NCI-H460 (cell line): ENCODE results near the gene FOXN3. TPM values are rescaled to one million over a fixed set of nuclear protein-coding genes. Genes with fewer than 3 reads are reported as not detected.
"Not testable (repeated sequence)": the region's sequence is repeated elsewhere in the genome, so short reads cannot be mapped to it uniquely, and the experiment has no call there.

Experiments
- DNase-seq: peaks from one replicate; pipeline ENCODE4 v3.0.0-alpha.2; 2016; ENCODE audit warnings: low read depth; ENCODE audit errors: extremely low read depth
- total RNA-seq: library from RNA; depleted of rRNA; stranded (reverse); fragments of >200 nt; shearing (Covaris generic); gene quantifications from 2 replicates; pipeline ENCODE4 v1.2.3, GENCODE V29; 2014

The FOXN3 gene
- total RNA-seq, 1 experiment from 2014 or later, result 7.9 TPM

DNA sequence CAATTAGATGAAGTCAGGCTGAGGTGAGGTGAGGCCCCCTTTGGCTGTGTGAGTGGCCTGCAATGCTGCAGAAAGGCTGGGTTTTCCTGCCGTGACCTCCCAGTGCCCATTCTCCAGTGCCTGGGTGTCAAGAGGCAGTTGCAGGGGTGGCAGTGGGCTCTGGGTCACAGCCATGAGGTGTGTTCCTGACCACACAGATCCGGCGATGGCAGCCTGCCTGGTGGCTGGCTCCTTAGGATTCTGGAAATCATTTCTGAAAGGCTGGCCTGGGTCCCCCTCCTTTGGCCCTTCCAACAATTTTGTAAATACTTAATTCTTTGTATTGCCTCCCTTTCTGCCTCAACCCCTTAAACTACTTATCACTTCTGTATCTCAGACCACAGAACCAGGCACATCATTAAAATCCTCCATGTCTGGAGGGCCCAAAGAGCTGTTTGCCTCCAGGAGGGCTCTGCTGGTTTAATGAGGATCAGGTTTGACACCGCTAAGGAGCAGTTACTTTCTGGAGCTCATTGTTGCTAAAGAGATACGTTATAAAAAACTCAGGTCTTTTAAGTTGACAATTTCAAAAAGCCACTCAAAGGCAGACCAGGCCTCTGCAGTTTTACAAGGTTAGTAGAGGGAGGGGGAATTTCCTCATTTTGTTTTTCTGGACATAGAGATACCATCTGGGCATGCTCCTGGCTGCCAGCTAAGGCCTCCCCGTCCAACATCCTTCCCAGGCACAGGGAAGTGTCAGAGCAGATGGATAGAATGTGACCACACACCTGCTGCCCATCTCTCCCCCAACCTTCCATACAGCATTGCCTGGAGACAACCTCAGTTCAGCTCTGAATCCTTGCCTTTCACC, 204.4 kb downstream of the FOXN3 start:
- no peak for DNase-seq

DNA sequence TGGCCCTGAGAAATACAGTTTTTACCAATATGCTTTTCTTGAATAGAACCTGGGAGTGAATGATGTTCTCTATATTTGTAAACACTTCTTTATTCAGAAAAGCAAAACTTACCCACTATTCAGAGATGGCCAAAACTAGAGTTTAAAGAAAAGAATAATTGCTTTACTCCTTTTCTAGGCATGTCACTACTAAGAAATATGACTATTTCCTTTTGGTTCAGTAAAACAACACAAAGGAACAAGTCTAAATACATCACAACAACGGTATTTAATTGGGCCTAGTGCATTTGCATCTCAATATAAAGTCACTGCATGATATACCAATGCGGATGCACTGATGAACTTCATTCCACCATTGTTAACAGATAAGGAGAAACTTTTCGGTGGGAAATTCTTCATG, 207.5 kb downstream of the FOXN3 start:
- no peak for DNase-seq

DNA sequence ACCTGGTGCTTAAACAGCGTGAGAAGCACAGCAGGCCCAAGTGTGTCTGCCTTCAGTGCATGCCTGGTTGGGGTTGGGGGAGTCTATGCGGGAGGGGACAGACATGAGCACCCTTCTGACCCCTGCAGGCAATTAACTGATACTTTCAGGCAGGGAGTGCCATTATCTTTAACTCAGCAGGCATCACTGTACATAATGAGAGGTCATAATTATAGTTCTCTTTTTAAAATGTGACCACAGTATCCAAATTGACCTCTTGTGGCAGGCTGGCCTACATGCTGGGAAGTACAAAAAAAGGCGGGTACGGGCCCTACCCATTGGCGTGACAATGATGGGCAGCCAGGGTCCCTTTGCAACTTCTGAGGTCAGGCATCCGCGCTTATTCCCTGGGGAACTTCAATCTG, 209.1 kb downstream of the FOXN3 start:
- DNase-seq, result no peak

DNA sequence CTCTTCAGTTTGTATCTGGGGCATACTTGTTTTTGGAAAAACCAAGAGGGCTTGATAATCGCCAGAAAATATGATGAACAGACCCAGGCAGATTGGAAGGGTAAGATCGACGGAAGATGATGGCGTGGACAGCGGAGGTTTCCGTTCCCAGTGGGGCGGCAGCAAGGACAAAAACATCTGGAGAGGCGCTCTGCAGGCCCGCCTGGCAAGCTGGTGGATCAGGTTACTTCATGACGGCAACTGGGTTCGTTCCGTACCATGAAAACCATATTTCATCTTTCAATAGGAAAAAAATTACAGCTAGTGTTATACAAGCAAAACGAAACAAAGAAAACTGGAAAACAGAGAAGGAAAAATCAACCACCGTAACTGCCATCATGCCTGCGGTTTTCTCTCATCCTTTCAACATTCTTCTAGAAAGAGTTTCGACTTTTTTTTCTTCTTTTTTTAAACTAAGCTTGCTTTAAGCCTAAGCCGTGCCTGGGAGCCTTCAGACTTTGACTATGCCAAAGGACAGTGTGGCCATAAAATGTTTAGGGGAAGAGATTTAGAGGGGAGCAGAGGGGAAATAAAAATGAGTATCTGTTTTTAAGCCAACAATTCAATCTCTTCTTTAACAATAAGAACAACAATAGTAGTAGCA, 210.5 kb downstream of the FOXN3 start:
- no peak for DNase-seq

DNA sequence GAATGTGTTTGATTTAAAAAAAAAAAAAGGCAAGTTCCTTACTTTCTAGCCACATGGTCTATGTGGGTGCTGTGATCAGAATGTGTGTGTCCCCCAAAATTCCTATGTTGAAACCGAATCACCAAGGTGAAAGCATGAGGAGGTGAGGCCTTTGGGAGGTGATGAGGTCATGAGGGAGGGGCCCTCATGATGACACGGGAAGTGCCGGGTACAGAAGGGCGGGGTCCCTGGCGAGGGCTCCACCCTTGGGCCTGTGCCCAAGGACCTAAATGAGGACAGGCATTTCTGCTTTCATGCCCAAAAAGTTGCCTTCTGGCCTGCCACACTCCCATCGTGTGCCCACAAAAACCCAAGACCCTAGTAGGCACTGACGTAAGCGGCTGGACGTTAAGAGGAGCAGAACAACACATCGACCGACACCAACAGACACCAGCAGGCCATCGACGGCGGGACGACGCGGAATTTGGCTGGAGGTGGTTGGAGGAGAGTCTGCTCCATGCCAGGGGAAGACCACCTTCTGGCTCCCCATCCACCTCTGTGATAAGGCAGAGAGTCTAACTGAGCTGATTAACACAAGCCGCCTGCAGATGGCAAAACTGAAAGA, 211.8 kb downstream of the FOXN3 start:
- DNase-seq, result no peak

DNA sequence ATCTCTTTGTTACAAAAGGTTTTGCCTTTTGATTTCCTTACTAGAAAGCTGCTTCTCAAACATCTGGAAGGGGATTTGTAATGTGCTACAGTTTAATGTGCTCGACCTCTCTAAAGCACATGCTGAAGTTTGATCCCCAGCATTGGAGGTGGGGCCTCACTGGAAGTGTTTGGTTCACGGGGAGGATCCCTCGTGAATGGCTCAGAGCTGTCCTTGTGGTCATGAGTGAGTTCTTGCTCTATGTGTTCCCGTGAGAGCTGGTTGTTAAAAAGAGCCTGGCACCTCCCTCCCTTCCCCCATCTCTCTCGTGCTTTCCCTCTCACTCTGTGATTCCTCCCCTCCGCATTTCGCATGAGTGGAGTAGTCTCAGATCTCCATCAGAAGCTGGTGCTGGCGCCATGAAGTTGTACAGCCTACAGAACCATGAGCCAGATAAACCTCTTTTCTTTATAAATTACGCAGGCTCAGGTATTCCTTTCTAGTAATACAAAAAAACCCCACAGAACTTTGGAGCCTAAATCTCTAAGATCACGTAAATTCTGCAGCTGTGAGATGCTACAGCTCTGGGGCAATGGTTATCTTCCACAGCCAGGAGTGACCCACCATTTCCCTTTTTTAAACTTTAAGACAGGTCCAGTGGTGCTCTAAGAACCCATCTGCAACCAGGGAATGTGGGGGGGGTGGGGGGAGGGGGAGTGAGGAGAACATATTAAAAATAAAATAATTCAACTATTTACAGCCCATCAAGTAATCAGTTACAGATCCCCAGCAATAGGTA, 214.4 kb downstream of the FOXN3 start:
- DNase-seq, result no peak

DNA sequence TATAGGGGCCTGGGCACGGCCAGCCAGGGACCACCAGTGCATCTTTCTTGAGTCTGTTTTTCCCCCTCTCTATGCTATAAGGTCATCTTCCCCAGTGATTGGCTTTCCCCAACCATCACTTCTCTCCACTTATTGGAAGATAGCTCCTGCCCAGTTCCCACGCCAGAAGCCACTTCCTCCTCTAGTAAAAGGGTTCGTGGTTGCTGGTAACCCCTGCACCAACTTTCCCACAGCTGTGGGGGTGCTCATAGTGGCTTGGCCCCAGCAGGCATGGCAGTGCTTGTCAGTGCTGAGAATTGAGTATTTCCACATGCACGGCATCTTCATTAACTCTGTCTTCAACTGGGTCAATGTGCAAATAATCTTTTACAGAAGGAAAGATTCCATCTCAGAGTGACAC, 215.4 kb downstream of the FOXN3 start:
- no peak for DNase-seq

DNA sequence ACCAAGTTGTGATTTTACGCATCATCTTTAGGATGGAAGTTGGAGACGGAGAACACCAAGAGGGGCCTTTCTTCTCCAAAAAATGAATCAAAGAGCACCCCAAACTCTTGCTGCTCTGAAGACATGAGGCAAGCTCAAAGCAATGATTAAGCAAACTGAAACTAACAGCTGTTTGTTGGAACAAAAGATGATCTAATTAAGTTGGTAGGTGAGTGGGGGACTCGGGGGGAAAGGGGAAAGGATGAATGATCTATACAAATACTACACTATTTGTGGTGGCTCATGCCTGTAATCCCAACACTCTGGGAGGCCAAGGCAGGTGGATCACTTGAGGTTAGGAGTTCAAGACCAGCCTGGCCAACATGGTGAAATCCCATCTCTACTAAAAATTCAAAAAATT, 217.7 kb downstream of the FOXN3 start:
- DNase-seq, result not testable (repeated sequence)

DNA sequence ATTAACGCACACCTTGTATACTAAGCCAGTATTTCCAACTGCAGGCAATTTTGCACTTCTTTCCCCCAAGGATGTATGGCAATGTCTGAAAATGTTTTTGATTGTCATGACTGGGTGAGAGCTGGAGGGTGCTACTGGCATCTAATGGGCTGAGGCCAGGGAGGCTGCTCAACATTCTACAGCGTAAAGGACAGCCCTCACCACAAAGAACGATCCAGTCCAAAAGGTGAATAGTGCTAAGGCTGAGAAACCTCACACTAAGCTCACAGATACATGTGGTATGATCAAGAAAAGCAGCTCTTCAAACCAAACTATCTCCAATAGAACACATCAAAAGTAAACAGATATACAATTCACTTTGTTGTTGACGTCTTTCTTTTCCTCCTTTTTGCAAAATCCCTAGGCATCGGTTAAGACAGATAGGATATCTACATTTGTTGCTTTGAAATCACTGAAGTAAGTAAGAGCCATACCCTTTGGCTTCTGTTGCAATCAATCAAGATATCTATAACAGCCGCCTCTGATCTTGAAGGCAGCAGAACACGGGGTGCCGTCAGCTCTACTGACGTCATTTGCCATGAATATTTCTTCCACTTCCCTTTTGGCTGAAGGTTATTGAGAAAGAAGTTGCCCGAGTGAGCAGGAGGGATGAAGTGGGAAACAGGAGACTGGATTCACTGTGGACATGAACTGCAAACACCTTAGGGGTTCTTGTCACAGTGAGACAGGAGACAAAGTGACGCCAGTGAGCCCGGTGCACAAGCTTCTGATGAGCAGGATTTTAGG, 218.3 kb downstream of the FOXN3 start:
- DNase-seq, result no peak

DNA sequence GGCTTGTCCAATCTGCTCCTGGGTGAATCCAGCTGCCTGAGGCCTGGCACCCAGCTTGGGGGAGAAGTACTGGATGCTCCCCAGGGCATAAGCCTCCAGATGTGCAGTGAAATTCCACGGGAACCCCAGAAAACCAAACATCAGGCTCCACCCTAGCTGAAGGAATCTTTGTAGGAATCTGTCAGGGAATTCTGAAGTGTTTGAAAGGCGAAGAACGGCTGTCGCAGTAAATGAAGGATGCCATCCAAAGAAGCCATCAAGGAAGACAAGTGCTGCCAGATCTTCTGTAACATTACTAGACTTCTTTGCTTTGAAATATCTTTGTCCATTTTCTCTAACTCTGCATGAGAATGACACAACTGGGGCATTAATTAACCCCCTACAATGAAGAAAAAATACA, 219.4 kb downstream of the FOXN3 start:
- no peak for DNase-seq

DNA sequence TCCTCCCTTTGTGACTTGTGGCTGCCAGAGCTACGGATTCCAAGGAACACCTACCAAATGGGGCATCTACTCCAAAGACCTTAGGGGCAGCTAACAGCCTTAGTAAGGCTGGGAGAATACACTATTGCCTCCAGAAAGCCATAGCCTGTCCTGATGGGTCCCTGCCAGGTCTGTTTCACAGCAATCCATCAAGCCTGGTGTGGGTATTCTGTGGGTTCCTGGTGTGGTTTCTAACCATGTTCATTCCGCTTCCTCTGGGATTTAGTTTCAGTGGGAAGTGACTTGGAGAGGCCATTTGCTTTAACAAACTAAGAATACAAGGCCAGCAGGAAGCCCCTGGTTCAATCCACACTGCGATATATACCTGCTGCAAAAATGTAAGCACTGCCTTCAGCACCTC, 220.5 kb downstream of the FOXN3 start:
- no peak for DNase-seq

DNA sequence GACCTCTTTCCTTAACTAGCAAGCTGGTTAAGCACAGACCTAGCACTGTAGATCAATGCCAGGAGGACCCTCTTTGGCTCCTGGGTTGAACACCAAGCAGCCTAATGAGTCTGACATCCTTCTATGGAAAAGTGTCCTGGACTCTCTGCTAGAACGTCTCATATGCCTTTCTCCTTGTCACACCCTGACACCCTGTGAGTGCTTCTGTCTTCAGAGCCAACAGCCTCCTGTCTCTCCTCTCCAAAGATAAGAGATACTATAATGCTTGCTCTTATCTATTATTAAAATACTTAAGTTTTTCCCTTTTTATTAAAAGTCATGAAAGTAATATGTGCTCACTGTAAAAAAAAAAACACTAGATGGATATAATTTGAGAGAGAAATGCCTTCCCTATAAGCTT, 222.7 kb downstream of the FOXN3 start:
- no peak for DNase-seq

DNA sequence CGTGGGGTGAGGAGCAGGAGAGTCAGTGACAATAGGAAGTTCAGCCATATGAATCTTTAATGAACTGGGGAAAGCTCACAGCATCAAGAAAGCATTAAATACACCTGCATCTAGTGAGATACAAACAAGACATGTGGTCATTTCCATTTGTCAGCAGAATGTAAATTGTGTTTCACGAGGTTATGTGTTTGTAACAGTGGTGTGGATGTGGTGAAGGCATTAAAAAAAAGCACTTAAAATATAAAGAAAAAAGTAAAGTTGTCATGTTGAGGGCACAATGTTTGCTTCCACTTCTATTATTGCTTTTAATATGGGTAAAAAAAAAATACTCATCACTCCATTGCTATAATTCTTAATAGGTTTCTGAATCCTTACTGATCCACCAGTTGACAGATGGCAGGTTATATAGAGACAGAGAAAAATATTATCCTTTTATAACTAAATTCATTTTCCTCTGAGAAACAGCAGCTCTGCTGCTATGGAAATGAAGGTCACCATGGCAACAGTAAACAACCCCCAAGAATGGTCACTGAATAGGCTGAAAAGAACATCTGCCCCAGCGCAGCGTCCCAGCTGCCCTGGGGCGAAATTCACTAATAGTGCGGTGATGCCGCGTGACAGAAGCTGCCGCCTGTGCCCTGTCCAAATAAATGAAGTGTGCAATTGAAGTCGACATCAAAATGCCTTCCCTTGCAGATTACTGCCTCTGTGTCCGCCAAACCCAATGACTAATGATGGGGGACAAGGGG, 226.1 kb downstream of the FOXN3 start:
- DNase-seq, result no peak

DNA sequence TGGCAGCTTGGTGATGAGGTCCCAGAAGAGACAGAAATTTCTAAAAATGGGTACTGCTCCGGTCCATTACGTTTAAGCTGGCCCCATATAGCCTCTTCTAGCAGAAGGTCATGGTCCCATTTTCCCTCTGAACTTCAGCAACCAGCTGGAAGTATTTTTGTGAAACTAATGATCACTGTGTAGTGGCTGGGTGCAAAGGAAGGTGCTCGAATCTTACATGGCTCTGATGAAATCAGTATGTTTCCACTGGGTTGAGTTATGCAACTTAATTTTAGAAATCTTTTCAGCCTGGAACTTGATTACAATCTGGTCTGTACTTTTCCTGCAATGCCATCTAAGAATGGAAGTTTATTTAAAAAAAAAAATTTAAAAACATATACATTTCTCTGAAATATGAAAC, 228.5 kb downstream of the FOXN3 start:
- no peak for DNase-seq

DNA sequence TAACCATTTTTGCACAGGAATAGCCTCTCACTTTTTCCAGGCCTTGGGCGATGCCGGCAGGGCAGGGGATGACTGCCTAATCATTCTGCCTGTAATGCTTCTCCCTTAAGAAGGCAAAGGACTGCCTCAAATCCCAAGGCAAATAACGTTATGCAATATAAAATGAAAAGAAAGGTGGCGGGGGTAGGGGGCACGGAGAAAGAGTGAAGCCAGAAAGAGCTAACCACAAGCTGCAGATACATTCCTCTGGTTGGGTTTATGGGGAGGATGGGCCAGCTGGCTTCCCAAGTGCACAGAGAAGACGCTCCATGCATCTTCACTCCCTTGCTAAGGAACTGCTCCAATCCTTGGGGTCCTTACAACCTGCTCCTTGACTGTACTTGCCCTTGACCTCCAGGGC, 229.5 kb downstream of the FOXN3 start:
- DNase-seq, result no peak

DNA sequence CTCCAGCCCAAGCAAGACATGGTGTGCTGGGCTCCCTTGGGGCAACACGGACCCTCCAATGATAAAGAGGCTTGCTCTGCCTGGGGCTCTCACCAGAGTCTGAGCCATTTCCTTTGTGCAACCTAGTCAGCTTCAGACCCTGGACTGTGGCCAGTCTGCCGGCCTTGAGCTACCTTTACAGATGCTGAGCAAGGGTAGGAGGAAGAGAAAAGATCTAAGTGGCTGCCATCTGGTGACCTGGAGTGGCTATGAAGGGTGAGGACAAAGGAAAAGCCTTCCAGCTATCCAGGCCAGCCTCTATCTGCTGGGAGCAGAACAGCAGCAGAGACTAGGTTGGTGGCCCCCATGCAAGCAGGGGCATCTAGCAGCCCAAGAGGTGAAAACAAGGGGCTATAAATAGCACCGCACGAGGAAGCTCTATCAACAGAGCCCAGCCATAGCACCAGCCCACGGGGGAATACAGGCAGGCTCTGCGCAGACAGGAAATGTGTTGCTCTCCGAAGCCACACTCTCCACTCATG, 230.1 kb downstream of the FOXN3 start:
- no peak for DNase-seq

DNA sequence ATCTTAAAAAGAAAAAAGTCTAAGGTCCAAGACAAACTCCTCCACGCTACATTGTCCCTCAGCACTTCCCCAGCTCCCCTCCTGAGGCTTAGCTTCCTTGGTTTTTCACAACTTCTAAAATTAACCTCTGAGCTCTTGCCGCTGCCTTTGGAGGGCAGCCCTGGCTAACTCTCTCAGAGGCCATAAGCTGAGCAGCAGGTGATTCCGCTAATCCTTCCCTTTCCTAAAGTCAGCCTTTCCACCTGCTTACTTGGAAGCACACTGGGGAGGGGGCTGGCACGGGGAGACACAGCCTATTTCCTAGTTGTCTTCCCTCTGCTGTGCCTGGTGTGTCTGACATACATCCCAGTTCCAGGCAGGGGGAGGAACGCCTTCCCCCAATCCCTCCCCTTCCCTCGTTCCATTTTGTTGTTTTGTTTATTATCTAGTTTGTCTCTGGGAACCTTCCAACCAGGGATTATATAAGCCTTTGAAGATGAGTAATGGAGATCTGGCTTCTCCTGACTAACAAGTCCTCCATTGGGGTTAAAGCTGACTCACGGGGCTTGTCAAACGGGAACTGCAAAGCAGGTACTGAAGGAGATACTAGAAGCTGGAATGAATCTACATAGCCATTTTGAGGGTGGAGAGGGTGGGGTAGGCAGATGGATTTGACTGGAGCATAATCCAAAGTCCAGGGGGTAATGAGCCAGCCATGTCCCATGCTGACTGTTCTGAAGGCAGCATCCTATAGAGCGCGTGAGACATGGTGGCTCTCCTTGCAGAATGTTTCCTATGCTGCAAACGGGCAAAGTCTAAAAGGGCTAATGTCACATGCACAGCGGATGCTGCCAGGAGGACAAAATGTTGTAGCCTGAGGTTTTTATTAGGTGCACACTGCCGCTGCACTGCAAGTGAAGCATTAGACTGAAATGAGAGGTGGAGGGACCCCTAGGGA, 230.8 kb downstream of the FOXN3 start:
- DNase-seq, result no peak

DNA sequence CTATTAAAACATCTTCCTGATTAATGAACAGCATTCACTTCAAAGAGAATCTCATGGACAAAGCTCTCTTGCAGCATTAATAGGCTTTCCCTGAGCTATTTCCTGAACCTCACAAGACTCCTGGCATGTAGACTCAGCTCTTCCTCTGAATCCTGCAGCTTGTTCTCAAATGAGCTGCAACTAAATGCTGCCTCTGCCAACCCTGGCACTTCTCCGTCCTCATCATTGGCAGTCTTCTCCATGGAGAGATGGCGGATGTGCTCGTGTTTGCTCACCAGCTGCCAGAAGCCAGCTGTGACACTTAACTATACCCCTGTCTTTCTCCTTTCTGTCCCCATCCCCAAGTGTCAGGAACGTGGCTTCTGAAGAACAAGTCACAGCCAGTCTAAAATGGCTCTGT, 232.1 kb downstream of the FOXN3 start:
- no peak for DNase-seq
